Heart right ventricle (tissue), 16 donors: Measurements from ENCODE around the gene DNAJC4. TPM values are rescaled to one million over a fixed set of nuclear protein-coding genes. Genes with fewer than 3 reads are reported as not detected.
A peak's percentile ranks its signal among the peaks of the same experiment; 100 is the strongest.

ENCODE experiments used
- ATAC-seq, 8 donors: fragments of 200-7000 bp; cut with Tn5 transposase; one replicate each; pipeline ENCODE4 v1.9.1; 2020; ENCODE audit warnings: mild to moderate bottlenecking in 8 of 8, moderate library complexity in 8 of 8, moderate number of reproducible peaks in 1 of 8
- DNase-seq, 2 donors: peaks; one replicate each; pipeline ENCODE4 v3.0.0-alpha.2; 2020
- H3K27ac ChIP-seq, 10 donors: fragments of 200-600 bp; sonication (generic) in 2 of 10; one replicate each; pipeline versions ENCODE4 v1.5.0 to v1.8.0; 2020 to 2022; ENCODE audit warnings: mild to moderate bottlenecking in 3 of 10
- H3K27me3 ChIP-seq, 7 donors: fragments of 200-600 bp; one replicate each; pipeline ENCODE4 v1.8.0; 2021 to 2022; ENCODE audit warnings: mild to moderate bottlenecking in 2 of 7
- H3K36me3 ChIP-seq, 9 donors: fragments of 200-600 bp; sonication (generic) in 1 of 9; one replicate each; pipeline versions ENCODE4 v1.5.0 to v1.8.0; 2020 to 2022; ENCODE audit warnings: mild to moderate bottlenecking in 2 of 9
- H3K4me1 ChIP-seq, 9 donors: fragments of 200-600 bp; sonication (generic) in 1 of 9; one replicate each; pipeline versions ENCODE4 v1.5.0 to v1.8.0; 2020 to 2022; ENCODE audit warnings: mild to moderate bottlenecking in 4 of 9
- H3K4me3 ChIP-seq, 10 donors: fragments of 200-600 bp; sonication (generic) in 2 of 10; one replicate each; pipeline versions ENCODE4 v1.5.0 to v1.8.0; 2020 to 2022; ENCODE audit warnings: mild to moderate bottlenecking in 7 of 10, moderate library complexity in 2 of 10
- H3K9me3 ChIP-seq, 11 donors: fragments of 200-600 bp in 10 of 11; sonication (generic) in 2 of 11; one replicate each; pipeline versions ENCODE4 v1.5.0 to v1.8.0; 2013 to 2022; ENCODE audit warnings: mild to moderate bottlenecking in 2 of 11, control low read depth in 1 of 11, moderate library complexity in 1 of 11
- WGBS, 2 donors: extraction: QIAGEN DNeasy Blood & Tissue Kit; methylation state at CpG; one replicate each; pipeline ENCODE4 v1.1.7; 2013; ENCODE audit warnings: inconsistent platforms in 1 of 2; 5-methylcytosine and 5-hydroxymethylcytosine counted together
- intact Hi-C, 10 donors: fragments of 100-400 bp; cut with DNase I; formaldehyde crosslinking; loops; one replicate each; pipeline versions ENCODE4 v1.11.1 to v1.14.2; 2022
- polyA plus RNA-seq, 2 donors: library from polyadenylated mRNA; stranded (reverse); fragments of 200-250 nt; gene quantifications; one replicate each; pipeline ENCODE4 v1.2.3, GENCODE V29; 2013
- total RNA-seq, 10 donors: library from RNA; stranded (reverse); fragmentation: NEBNext Ultra II Directional in 3 of 10; extraction: Animal tissue kit (Norgen Biotek cat#: 25700) in 3 of 10; gene quantifications; one replicate each; pipeline versions ENCODE4 v1.2.1 to v1.2.4, GENCODE V29; 2021 to 2023
- TF ChIP-seq, protein P1 (sequence below), 9 donors: fragments of 200-600 bp; sonication (generic) in 2 of 9; IDR thresholded peaks; one replicate each; pipeline versions ENCODE4 v1.5.0 to v1.8.0; 2021 to 2022; ENCODE audit warnings: antibody characterized with exemption in 9 of 9, mild to moderate bottlenecking in 5 of 9, moderate library complexity in 1 of 9
- donor health status: Arrhythmogenic right ventricular cardiomyopathy.
- donor health status: ischemic (EF 13 %, LVEDD 7.1; RV severe dilation, severe dysfunction).
- donor health status: healthy with polysubstance abuse.
- donor health status: DM: no; HTN: yes; CAD: no.
- donor health status: DM: no; HTN: no; CAD: no.
- donor health status: ischemic (EF 25% LVEDD 6.9; RV normal size, moderate dysfunction).
- donor health status: ischemic (EF 25% LVEDD 5.7; RV mildly dilated, moderate dysfunction).
- donor health status: healthy.
- donor health status: DM: yes; HTN: yes; CAD: no.
- donor health status: Ischemic cardiomyopathy.
- donor health status: ischemic (EF 35%, LVEDD 5.7; RV mildly dilated, moderate dysfunction).
- donor health status: nonischemic (EF 11% LVEDD 7.7; RV severe dilation, severe dysfunction).
- donor health status: DM: yes; HTN: yes; CAD: no.
- donor health status: PGD.
- donor health status: ischemic (EF 29% LVEDD 5.4; RV normal size, mild dysfunction).
- donor health status: nonischemic (EF 23%, LVEDD 6.1; RV moderate dilation, normal function).

The DNAJC4 gene
- total and polyA plus RNA-seq, 12 donors: 46.6 to 173 (median 52.0) TPM

DNA sequence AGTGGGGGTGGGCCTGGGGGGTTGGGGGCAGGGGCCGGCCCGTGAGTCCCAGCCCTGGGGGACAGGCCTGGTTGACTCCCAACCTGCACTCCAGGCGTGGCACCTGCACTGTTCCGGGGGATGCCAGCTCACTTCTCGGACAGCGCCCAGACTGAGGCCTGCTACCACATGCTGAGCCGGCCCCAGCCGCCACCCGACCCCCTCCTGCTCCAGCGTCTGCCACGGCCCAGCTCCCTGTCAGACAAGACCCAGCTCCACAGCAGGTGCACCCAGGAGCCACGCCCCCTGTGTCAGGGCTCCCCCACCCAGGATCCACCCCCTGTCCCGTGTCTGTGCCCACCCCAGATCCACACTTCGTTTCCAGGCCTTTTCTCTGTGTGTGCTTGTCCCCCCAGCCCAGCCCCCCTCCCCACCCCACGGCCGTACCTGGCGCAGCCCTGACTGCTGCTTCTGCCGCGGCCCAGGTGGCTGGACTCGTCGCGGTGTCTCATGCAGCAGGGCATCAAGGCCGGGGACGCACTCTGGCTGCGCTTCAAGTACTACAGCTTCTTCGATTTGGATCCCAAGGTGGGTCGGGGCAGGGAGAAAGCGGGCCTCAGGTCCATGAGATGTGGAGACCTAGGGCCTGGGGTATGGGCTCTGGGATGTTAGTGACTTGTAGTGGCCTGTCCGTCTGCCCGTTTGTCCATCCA is 19.0 kb upstream of the DNAJC4 start:
- H3K36me3 ChIP-seq: peaks cover 0 to 78% (median 0%) of the 10 kb centered on the region in 9 donors
- H3K4me1 ChIP-seq: peaks cover 4 to 32% (median 22%) of the 10 kb centered on the region in 9 donors
- H3K27ac ChIP-seq: no peak overlapping the region
- H3K27me3 ChIP-seq: no peaks in the 10 kb centered on the region
- TF ChIP-seq, protein P1, sequence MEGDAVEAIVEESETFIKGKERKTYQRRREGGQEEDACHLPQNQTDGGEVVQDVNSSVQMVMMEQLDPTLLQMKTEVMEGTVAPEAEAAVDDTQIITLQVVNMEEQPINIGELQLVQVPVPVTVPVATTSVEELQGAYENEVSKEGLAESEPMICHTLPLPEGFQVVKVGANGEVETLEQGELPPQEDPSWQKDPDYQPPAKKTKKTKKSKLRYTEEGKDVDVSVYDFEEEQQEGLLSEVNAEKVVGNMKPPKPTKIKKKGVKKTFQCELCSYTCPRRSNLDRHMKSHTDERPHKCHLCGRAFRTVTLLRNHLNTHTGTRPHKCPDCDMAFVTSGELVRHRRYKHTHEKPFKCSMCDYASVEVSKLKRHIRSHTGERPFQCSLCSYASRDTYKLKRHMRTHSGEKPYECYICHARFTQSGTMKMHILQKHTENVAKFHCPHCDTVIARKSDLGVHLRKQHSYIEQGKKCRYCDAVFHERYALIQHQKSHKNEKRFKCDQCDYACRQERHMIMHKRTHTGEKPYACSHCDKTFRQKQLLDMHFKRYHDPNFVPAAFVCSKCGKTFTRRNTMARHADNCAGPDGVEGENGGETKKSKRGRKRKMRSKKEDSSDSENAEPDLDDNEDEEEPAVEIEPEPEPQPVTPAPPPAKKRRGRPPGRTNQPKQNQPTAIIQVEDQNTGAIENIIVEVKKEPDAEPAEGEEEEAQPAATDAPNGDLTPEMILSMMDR (IDR thresholded peaks at IDR 0.05): no peak
- intact Hi-C loops: no loop called here
- 91% methylated on average over 29 to 30 of the region's 30 CpGs for WGBS, 2 donors
- ATAC-seq (no peak), DNase-seq (no peak)
- no peaks in the 10 kb centered on the region for H3K9me3 ChIP-seq
- no peak overlapping the region for H3K4me3 ChIP-seq

DNA sequence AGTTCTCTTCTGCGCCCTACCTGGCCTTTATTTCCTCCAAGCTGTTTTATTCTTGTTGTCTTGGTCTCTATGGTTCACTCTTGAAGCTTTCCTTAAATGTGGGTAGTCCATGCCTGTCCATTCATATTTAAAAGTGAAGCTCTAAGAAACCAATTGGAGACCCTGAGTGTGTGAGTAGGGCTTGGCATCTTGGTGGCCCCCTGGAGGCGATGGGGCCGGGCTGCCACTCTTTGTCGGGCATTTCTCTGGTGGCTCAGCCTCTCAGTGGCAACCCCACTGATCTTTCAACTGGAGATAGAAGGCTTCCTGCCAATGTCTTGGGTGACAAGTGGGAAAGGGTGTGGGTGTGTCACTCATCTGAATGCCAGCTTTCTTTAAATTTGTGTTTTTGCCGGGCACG is 13.5 kb upstream of the DNAJC4 start:
- 86 to 88% methylated on average over 6 of the region's 6 CpGs for WGBS, 2 donors
- Histone ChIP-seq H3K9me3 (no peaks in the 10 kb centered on the region), H3K4me1 (peaks cover 0 to 3% (median 0%) of the 10 kb centered on the region in 9 donors), H3K36me3 (peaks cover 0 to 94% (median 0%) of the 10 kb centered on the region in 9 donors), H3K27ac (no peak overlapping the region), H3K27me3 (no peaks in the 10 kb centered on the region), H3K4me3 (no peak overlapping the region)
- TF ChIP-seq, protein P1 (IDR thresholded peaks at IDR 0.05): no peak
- intact Hi-C loops: no loop called here
- no peak for DNase-seq
- ATAC-seq: no peak

DNA sequence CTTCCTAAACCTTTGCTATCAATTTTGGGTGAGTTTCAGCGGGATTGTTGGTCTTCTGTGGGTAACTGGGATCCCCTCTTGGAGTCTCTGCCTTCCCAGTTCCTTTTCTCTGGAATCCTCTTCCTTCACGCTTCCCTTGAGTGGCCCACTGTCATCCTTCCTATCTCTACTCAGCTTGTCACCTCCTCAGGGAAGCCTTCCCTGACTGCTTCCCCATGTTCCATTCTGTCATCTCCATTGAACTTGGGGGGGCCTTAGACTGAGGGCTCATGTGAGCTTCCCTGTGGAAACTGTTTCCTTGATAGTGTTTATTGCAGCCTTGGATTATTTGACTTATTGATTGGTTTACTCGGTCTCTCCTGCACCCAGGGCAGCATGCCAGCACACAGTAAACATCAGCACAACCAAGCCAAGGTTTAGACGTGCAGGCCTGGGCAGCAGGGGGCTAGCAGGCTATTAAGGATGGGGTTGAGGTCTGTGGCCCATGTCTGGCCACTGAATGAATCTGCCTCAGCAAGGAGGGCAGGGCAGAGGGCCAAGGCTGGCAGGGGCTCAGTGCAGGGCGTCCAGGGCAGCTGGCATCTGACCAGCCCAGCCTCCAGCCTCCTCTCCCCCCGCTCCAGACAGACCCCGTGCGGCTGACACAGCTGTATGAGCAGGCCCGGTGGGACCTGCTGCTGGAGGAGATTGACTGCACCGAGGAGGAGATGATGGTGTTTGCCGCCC is 11.6 kb upstream of the DNAJC4 start:
- TF ChIP-seq, protein P1 (IDR thresholded peaks at IDR 0.05): no peak
- intact Hi-C loops: no loop called here
- WGBS, 2 donors: 55 to 73% methylated on average over 11 of the region's 11 CpGs
- no peak overlapping the region for H3K4me3 ChIP-seq
- no peak overlapping the region for H3K27ac ChIP-seq
- no peaks in the 10 kb centered on the region for H3K27me3 ChIP-seq
- no peak for DNase-seq
- peaks cover 0 to 97% (median 0%) of the 10 kb centered on the region in 9 donors for H3K36me3 ChIP-seq
- no peaks in the 10 kb centered on the region for H3K9me3 ChIP-seq
- no peak for ATAC-seq
- H3K4me1 ChIP-seq: peaks cover 0 to 9% (median 0%) of the 10 kb centered on the region in 9 donors

GRCh38 chr11:64219354-64219684 is 11.0 kb upstream of the DNAJC4 start:
- Histone ChIP-seq H3K36me3 (peaks cover 0 to 97% (median 0%) of the 10 kb centered on the region in 9 donors), H3K27ac (no peak overlapping the region), H3K4me1 (peaks cover 0 to 9% (median 0%) of the 10 kb centered on the region in 9 donors), H3K9me3 (no peaks in the 10 kb centered on the region), H3K27me3 (no peaks in the 10 kb centered on the region), H3K4me3 (no peak overlapping the region)
- peak in 1 of 8 donors; percentile 7 for ATAC-seq
- TF ChIP-seq, protein P1 (IDR thresholded peaks at IDR 0.05): no peak
- 87 to 91% methylated on average over 7 of the region's 7 CpGs for WGBS, 2 donors
- no peak for DNase-seq
- intact Hi-C loops: no loop called here
